Thyroid gland (tissue), 4 donors: ENCODE results near the gene SLC51B.

Experiments used
- CTCF ChIP-seq, 6 experiments: fragments of 200-600 bp in 3 of 6; fragments of 450-650 bp in 3 of 6; sonication (generic) in 3 of 6; IDR thresholded peaks; one replicate each; pipeline ENCODE4 v1.5.1; 2016 to 2019; ENCODE audit warnings: antibody characterized with exemption in 6 of 6, mild to moderate bottlenecking in 2 of 6, inconsistent platforms in 1 of 6, moderate library complexity in 1 of 6
- POLR2A ChIP-seq, 2 donors: fragments of 450-650 bp; IDR thresholded peaks; one replicate each; pipeline ENCODE4 v1.6.1; 2017; ENCODE audit warnings: antibody characterized with exemption in 2 of 2, mild to moderate bottlenecking in 2 of 2, moderate library complexity in 1 of 2

- TF ChIP-seq CTCF (IDR thresholded peaks at IDR 0.05) (no peak), POLR2A (IDR thresholded peaks at IDR 0.05) (no peak)
Observed at GRCh38 chr15:65006876-65007275, 38.3 kb upstream of the SLC51B start.
